ENCODE measurements around the gene TRABD.

TRABD gene

GRCh38 chr22:50221410-50222300, 35.9 kb downstream of the TRABD start:
- no peak overlapping the region for H3K4me3 ChIP-seq (ENCODE audit: low read length)
- TF ChIP-seq CTCF (conservative IDR thresholded peaks at IDR 0.05; ENCODE audit: low read depth, low read length), result no peak
- DNase-seq (ENCODE audit: low read depth), result no peak

- no peak for DNase-seq (ENCODE audit: low read depth)
- no peak overlapping the region for H3K4me3 ChIP-seq (ENCODE audit: low read length)
- TF ChIP-seq CTCF (conservative IDR thresholded peaks at IDR 0.05; ENCODE audit: low read depth, low read length), result no peak
These were observed 36.8 kb downstream of the TRABD start for GRCh38 chr22:50222508-50222907.

GRCh38 chr22:50224071-50224470, 38.4 kb downstream of the TRABD start:
- no peak for DNase-seq (ENCODE audit: low read depth)
- H3K4me3 ChIP-seq (ENCODE audit: low read length), result no peak overlapping the region
- TF ChIP-seq CTCF (conservative IDR thresholded peaks at IDR 0.05; ENCODE audit: low read depth, low read length), result no peak

- H3K4me3 ChIP-seq (ENCODE audit: low read length), result no peak overlapping the region
- no peak for DNase-seq (ENCODE audit: low read depth)
- no peak for TF ChIP-seq CTCF (conservative IDR thresholded peaks at IDR 0.05; ENCODE audit: low read depth, low read length)
These were observed 39.7 kb downstream of the TRABD start for GRCh38 chr22:50225200-50225969.

GRCh38 chr22:50226063-50226874, 40.6 kb downstream of the TRABD start:
- no peak overlapping the region for H3K4me3 ChIP-seq (ENCODE audit: low read length)
- no peak for TF ChIP-seq CTCF (conservative IDR thresholded peaks at IDR 0.05; ENCODE audit: low read depth, low read length)
- no peak for DNase-seq (ENCODE audit: low read depth)

GRCh38 chr22:50226875-50227165, 41.1 kb downstream of the TRABD start:
- no peak for DNase-seq (ENCODE audit: low read depth)
- TF ChIP-seq CTCF (conservative IDR thresholded peaks at IDR 0.05; ENCODE audit: low read depth, low read length), result no peak
- H3K4me3 ChIP-seq (ENCODE audit: low read length), result no peak overlapping the region
